GM12873 (cell line): ENCODE results near the gene RNPS1.

Experiments used
- CTCF ChIP-seq: IDR thresholded peaks from 2 replicates; pipeline ENCODE4 v1.5.1; 2012; ENCODE audit warnings: low read depth, mild to moderate bottlenecking, moderate library complexity, low read length, control low read depth; ENCODE audit not compliant: insufficient read depth; ENCODE audit errors: missing control alignments

The RNPS1 gene

GRCh38 chr16:2237493-2238149 is 30.3 kb downstream of the RNPS1 start:
- TF ChIP-seq CTCF: no peak

GRCh38 chr16:2237102-2237482 is 30.8 kb downstream of the RNPS1 start:
- no peak for TF ChIP-seq CTCF

- no peak for TF ChIP-seq CTCF
These were observed 31.4 kb downstream of the RNPS1 start, which contains the start of gene DNASE1L2 for GRCh38 chr16:2236337-2237101. DNASE1L2 (plus strand) TSS chr16:2236444; CDS start chr16:2236817, 373 bp downstream.

GRCh38 chr16:2235695-2236336 is 32.1 kb downstream of the RNPS1 start:
- TF ChIP-seq CTCF: no peak

GRCh38 chr16:2235234-2235651 is 32.7 kb downstream of the RNPS1 start:
- no peak for TF ChIP-seq CTCF

- no peak for TF ChIP-seq CTCF
These were observed 33.1 kb downstream of the RNPS1 start for GRCh38 chr16:2234813-2235170.
